Activated CD8-positive, alpha-beta memory T cell treated with anti-CD3 and anti-CD28 coated beads, Interleukin-2, amount 50 U/mL, for 24 hours (primary cell): ENCODE results near the gene PRICKLE3.
A peak's percentile ranks its signal among the peaks of the same experiment; 100 is the strongest.

Experiments
- DNase-seq: peaks from one replicate; pipeline ENCODE4 v3.0.0-alpha.2; 2020; ENCODE audit errors: extremely low read depth

PRICKLE3 gene, protein sequence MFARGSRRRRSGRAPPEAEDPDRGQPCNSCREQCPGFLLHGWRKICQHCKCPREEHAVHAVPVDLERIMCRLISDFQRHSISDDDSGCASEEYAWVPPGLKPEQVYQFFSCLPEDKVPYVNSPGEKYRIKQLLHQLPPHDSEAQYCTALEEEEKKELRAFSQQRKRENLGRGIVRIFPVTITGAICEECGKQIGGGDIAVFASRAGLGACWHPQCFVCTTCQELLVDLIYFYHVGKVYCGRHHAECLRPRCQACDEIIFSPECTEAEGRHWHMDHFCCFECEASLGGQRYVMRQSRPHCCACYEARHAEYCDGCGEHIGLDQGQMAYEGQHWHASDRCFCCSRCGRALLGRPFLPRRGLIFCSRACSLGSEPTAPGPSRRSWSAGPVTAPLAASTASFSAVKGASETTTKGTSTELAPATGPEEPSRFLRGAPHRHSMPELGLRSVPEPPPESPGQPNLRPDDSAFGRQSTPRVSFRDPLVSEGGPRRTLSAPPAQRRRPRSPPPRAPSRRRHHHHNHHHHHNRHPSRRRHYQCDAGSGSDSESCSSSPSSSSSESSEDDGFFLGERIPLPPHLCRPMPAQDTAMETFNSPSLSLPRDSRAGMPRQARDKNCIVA

DNA sequence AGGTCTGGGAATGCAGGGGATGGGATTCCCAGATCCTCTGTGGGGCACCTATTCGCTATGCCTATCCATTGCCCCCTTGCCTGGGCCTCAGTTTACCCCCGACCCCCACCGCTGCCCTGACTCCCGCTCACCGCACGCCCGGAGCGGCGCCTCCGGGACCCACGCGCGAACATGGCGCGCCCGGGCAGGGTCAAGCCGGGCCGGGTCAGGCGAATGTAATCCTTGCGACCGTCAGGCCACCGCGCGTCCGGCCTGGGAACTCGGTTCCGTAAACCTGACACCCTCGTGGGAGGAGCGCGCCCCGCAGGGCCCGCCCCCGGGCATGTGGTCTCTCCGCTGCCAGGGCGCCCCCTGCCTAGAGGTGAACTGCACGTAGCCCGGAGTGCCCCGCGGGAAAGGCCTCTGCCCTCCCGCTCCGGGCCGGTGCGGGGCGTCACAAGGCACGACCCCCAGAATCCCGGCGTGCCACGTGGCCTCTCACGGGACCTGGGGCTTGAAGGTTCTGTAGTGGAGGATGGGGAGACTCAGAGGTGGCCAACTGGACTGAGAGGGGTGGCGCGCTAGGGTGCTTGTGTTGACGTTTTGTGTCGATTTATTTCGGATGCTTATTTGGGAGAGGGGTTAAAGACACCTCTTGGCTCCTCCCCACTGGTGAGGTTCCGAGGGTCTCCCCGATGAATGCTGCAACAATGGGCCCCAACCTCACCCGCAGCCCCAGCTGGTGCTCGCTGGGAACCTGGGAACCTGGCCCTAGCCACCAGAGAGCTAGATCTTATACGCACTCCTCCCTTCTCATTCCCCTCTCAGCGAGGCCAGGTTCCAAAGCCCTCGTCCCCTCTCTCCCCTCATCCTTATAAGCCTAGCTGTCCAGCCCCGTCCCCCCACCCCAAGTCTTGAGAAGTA is at the start of gene PRICKLE3:
Gene PRICKLE3, minus strand, starts transcription at position 249 of the 903 bp plus-strand sequence. Its CDS starts 76 bp downstream, at position 173.
- no peak for DNase-seq

DNA sequence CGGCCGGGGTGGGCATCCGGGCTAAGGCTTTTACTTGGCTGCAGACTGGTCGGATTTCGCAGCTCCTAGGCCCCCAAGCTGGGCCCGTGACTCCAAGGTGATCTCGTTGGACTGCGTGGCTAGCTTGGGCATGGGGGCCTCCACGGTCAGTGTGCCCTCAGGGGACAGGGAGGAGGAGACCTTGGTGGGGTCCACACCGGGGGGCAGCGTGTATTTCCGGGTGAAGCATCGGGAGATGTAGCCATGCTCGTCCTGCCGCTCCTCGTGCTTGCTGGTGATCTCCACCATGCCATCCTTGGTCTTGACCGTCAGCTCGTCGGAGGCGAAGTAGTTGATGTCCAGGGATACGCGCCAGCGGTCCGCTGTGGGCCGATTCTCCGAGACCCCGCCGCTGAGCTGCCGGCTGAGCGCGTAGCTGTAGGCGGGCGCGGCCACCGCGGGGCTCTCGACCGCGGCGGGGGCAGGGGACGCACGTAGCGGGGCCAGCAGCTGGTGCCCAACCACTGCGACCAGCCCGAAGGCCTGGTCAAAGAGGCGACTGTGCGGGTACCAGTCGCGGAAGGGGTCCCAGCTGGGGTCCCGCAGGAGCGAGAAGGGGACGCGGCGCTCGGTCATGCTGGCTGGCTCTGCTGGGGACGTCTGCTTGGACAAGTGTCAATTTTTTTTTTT is 47.8 kb upstream of the PRICKLE3 start:
- DNase-seq: no peak

DNA sequence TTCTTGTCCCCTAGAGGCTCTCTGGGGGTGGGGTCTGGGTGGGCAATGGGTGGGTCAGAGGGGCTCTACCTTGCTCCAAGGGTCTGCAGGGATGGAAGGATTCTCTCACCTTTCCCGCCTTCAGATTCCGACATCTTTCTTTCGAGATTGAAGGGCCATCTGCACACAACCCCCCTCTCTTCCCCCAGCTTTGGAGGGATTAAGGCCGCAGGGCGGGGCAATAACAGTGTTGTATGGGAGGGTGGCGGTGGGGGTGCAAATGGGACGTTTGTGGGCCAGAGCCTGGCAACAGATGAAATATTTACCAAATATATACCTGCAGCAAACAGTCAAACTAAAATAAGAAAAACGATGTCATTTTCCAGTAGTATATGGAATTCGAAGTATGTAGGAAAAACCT is 47.0 kb upstream of the PRICKLE3 start, which contains the start of gene CACNA1F:
Gene CACNA1F, minus strand, starts transcription at position 165 of the 400 bp plus-strand sequence. Its CDS starts 31 bp downstream, at position 134.
- DNase-seq: no peak

DNA sequence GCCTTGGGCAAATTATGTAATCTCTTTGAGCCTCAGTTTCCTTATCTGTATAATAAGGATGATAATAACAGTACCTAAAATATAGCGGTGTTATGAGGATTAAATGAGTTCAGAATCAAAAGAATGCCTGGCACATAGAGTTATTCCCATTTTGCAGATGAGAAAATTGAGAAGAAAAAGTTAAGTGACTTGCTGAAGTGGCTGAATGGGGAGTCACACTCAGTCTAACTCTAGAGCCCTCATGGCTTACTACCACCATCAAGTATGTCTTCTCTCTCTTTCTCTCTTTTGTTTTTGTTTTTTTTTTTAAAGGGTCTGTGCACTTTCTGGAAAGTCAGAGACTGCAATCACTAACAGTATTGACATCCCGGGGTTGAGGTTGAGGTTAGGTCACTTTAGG is 46.4 kb upstream of the PRICKLE3 start:
- DNase-seq: no peak

DNA sequence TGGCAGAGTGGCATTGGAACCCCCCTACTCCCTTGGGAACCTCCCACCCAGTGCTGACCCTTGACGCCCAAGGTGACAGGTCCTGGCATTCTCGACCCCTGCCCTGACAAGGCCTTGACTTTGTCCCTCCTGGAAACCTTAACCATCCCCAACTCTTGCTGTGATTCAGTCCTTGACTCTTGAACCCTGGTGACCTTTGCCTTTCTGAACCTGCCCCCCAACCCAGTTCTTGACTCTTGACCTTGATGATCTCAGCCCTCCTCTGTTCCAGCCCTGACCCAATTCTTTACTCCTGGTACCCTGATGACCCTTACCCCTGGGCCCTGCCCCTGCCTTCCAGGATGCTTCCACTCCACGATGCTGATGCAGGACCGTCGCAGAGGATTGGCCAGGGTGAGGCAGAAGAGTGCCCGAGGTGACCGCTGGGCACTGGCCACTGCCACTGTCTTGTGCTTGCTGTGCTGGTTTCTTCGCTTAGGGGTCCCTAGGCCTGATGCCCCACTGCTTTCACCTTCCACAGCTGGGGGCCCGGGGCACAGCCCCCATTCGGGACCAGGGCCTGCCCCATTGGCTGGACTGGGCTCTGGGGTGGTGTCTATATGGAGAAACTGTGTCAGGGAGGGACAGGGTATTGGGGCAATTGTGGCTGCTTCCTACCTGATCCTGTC is 45.3 kb upstream of the PRICKLE3 start:
- DNase-seq: no peak

DNA sequence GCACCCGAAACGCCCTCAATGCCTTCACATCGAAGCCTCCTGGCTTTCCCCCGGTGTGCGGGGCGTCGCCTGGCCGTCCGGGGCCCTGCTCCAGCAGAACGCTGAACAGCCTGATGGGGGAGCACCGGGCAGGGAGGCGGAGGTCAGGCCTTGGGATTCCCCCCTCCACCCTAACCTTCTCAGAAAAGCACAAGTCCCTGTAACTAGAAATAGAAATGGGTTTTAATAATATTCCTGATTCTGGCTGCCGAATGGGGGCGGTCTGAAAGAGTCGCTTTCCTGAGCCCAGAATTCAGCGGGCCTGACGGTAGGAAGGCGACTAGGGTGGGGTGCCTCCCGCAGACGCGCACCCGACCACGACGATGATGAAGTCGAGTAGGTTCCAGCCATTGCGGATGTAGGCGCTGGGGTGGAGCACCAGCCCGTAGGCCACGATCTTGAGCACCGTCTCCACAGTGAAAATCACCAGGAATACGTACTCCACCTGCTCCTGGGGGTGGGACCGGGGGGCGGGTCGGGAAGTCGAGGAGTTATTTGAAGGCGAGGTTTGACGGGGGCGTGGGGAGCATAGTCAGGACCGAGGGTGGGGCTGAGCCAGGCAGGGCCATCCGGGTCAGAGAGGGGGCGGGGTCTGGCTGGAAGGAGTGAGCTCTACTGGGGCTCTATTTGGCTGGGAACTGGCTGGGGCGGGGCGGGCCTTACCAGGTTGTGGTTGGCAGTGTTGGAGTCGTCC is 44.5 kb upstream of the PRICKLE3 start:
- DNase-seq: peak; percentile 26

DNA sequence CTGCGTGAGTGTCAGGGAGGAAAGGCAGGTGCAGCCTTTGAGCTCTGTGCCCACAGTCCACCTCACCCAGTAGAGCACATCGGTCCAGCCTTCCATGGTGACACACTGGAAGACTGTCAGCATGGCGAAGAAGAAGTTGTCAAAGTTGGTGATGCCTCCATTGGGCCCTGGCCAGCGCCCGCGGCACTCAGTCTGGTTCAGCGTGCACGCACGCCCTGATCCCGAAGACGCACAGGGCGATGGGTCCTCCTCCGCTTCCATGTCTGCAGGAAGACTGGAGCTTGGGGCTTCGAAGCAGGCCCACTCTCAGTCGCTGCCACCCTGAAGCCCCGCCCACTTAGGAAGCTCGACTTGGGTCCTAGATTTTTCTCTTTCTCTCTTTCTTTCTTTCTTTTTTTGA is 42.0 kb upstream of the PRICKLE3 start:
- DNase-seq: no peak

DNA sequence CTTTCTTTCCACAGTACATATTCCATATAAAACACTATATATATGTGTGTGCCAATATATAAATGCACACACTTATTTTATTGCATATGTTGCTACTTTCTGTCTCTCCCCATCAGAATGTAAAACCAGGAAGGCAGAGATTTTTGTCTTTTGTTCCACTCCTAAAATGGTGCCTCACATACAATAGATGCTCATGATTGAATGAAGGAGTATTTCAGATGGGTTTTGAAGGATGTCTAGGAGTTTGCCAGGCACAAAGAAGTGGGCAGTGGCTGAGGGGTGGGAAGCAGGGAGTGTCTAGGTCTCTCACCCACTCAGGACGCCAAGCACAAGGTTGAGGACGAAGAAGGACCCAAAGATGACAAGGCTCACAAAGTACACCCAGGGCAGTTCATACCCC is 41.6 kb upstream of the PRICKLE3 start:
- no peak for DNase-seq

DNA sequence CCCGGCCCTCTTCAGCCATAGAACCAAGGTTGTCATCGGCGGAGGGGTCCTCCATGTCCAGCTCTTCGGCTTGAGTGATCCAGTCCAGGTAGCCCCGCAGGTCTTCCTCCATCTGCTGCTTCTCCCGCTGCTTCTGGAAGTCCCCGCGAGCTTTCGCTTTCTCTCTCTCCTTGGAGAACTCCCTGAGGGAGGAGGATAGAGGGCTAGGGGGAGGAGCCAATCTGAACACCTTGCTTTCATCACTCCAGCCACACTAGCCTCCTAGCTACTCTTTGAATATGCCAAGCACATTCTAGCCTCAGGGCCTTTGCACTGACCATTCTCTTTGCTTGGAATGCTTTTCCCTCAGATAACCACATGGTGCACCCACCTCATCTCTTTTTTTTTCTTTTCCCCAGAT is 40.8 kb upstream of the PRICKLE3 start:
- no peak for DNase-seq

DNA sequence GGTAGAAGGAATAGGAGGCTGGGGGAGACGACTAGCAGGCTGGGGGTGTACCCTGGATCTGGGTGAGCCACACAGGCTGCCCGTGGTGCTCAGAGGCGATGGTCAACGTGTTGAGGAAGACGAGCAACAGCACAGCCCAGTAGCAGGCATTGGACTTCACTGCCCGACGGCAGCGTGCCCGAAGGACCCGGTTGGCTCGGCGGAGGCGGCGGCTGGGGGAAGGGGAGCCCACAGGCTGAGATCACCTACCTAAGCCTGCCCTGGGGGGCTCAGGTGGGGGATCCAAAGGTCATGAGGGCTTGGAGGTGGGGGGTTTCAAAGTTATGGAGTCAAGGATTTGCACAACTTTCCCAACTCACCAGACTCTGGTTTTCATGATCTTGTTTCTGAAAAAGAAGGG is 39.7 kb upstream of the PRICKLE3 start:
- DNase-seq: no peak

DNA sequence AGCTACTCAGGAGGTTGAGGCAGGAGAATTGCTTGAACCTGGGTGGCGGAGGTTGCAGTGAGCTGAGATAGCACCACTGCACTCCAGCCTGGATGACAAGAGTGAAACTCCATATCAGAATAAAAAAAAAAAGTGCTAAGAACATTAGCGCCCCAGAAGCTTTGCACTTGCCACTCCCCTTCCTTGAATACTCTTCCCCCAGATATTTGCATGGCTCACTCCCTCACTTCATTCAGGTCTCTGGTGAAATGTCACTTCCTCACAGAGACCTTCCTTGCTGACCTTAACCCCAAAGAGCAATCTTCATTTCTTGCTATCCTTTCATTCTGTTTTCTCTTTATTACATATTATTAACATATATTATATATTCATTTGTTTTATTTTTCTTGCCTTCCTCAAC is 35.7 kb upstream of the PRICKLE3 start:
- DNase-seq: no peak

DNA sequence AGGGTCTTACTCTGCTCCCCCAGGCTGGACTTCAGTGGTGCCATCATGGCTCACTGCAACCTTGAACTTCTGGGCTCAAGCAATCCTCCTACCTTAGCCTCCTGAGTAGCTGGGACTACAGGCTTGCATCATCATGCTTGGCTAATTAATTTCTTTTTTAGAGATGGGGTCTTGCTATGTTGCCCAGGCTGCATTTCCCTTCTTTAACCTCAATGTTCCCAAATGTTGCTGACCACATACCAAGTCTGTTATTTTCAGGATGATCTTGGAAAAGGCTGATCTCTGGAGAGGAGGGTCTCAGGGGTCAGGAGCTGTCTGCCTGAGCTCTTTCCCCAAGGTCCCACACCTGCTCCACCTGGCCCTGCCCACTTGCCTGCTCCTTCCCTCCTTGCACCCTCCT is 33.9 kb upstream of the PRICKLE3 start:
- DNase-seq: no peak

DNA sequence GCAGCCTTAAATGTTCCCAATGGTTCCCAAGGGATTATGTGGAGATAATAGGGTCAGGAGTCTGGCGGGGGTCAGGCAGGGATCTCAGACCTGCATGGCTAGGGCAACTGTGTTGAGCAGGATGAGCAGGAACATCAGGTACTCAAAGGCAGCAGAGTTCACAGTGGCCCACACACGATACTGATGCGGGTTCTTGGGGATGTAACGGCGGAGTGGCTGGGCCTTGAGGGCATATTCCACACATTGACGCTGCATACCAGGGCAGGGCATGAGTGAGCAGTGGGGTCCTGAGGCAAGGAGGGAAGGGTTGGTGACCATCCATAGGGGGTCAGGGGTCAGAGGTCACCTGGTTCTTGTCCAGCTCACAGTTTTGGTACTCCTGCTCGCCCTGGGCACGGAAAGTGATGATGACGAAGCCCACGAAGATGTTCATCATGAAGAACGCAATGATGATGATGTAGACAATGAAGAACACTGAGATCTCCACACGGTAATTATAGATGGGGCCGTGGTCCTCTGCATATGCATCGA is 28.9 kb upstream of the PRICKLE3 start:
- no peak for DNase-seq

DNA sequence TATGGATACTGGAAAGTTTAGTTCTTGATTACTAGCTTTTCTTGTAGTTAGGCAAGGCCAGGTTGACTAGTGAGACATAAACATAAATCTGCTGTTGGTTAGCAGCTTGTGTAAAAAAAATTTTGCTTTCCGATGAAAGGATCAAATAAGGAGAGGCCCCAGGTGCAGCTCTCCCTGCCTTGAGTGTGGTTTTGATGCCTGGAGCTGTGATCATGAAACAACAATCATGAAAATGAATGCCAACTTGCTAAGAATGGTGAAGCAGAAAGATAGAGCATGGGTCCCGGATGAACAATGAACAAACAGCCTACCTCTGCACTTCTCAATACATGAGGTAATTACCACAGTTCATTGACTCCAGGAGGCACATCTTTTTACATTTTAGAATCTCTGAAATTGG is 28.2 kb upstream of the PRICKLE3 start:
- DNase-seq: no peak

DNA sequence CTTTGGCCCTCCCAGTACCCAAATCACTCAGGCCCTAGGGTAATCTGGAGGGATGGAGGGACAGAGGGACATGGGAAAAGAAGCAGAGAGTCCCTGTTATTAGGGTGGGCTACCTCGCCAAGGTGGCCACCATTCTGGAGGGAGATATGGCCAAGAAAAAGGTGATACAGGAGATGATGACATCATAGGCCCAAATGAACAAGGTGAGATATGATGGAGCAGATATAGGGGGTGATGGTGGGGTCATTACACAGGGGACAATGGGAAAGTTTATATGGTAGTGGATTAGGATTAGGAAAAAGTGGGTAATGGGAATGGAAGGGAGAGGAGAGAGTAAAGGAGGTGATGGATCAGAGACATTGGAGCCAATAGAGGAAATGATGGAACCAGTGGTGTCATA is 26.7 kb upstream of the PRICKLE3 start:
- DNase-seq: no peak

DNA sequence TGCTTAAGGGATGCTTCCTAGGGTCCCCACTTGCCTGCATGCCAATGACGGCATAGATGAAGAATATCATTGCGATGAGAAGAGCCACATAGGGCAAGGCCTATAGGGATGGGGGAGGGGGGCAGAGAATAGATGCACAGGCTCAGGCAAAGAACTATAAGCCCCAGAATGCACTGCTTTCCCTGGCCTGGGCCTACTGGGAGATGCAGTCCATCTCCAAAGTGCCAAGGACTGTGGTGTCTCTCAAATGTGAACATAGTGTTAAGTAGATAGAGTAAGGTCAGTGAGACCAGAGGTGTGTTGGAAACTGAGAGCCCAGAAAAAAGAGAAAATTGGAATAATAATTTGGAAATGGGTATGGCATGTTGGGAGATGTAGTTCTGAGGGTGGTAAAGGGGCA is 26.0 kb upstream of the PRICKLE3 start:
- DNase-seq: no peak

DNA sequence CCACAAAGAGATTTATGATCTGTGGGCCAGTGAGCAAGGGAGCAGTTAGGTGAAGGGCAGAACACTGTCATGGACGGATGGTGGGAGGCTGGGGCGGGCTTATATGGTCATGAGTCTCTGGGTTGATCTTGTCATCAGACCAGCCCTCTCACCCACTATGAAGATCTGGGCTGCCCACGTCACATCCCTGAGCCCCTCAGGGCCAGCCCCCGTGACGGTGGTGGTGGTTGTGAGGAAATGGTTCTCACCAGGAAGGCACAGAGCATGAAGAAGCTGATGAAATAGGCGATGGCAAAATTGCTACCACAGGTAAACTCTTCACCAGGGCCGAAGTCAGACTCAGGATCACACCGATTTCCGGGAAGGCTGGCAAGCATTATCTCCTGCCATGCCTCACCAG is 24.9 kb upstream of the PRICKLE3 start:
- DNase-seq: no peak

DNA sequence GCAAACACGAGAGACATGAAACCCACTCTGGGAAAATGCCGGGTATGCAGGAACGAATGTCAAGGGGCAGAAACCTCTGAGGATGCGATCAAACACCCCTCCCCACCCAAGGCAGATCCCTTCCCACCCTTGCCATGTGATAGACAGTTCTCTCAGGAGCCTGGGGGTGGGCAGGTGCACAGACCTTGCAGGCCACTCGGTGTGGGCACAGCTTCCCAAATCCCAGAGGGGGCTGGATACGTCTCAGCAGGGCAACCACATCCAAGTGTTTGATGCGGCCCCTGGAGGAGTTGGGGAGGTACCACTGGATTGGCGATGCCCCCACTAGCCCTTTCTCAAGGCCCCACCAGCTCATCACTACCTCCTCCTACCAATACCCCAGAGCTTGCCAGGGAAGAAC is 24.2 kb upstream of the PRICKLE3 start:
- no peak for DNase-seq

DNA sequence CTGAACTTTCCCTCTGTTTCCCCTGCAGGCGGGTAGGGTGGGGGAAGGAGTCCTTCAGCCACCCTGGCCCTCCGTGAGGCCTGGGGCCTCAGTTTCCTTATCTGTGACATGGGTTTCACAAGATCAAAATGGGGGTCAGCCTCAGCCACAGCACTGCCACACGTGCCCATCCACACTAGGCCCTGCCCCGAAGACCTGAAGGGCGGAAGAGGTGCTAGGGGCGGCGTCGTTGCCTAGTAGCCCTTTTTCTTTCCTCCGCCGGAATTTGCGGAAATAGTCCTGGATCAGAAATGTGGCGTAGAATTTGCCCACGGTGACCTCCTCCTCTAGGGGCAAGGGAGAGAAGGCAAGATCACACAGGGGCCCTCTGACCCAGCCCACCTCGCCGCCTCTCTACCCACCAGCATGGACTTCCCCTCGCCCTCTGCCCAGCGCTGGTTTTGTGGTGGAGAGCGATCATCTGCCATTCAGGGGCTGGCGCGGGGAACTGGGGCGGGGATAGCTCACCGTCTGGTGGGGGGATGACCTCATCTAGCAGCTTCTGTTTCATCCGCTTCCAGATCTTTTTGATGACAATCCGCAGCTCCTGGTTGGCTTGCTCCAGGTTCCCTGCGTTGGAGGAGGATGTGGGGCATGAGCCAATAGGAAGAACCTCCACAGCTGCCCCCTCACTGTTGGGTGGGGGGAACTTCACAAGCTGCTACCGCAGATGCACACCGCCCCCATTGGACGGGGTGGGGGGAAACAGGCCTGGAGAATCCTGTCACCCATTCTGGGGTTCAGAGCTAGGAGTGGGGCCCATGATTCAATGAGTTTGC is 23.5 kb upstream of the PRICKLE3 start:
- DNase-seq: no peak
